Daoy (cell line): Measurements from ENCODE around the gene ART5. TPM values are rescaled to one million over a fixed set of nuclear protein-coding genes. Genes with fewer than 3 reads are reported as not detected.
"Not testable (repeated sequence)": the region's sequence is repeated elsewhere in the genome, so short reads cannot be mapped to it uniquely, and the experiment has no call there.

Experiments used
- DNase-seq: peaks from one replicate; pipeline ENCODE4 v3.0.0-alpha.2; 2015; ENCODE audit warnings: low read depth
- total RNA-seq: library from RNA; depleted of rRNA; stranded (reverse); fragments of >200 nt; shearing (Covaris generic); gene quantifications from 2 replicates; pipeline ENCODE4 v1.2.3, GENCODE V29; 2014; rRNA removed

The ART5 gene
- total RNA-seq, 1 experiment from 2014 or later, result 0.46 TPM

DNA sequence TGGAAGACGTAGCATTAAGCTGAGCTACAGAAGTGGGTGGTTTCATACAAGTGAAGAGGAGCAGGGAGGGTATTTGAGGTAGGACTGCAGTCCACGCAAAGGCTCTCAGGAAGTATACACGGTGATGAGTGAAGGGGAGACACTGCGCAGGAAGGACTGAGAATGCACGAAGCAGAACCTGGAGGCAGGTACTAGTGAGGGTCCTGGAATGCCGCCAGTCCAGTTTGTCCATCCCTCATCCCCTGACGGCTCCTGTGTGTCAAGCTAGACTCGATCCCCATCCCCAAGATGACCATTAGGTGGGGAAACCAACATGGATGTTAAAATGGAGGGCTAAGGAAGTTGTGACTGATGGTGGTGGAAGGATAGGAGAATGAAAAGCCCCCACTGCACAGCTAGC, 23.8 kb downstream of the ART5 start:
- no peak for DNase-seq

DNA sequence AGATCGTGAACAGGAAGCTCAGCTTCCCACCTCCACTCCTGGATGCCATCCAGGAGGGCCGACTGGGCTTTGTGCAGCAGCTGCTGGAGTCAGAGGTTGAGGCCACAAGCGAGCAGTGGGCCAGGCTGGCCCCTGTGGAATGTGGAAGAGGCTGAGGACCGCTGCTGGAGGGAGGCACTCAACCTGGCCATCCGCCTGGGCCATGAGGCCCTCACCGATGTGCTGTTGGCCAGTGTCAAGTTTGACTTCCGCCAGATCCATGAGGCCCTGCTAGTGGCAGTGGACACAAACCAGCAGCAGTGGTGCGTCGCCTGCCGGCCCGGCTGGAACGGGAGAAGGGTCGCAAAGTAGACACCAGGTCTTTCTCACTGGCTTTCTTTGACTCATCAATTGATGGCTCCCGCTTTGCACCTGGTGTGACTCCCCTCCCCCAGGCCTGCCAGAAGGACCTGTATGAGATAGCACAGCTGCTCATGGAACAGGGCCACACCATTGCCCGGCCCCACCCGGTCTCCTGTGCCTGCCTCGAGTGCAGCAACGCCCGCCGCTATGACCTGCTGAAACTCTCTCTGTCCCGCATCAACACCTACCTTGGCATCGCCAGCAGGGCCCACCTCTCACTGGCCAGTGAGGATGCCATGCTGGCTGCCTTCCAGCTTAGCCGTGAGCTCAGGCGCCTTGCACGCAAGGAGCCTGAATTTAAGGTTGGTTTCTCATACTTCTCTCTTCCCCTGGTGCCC, 24.9 kb downstream of the ART5 start:
- no peak for DNase-seq

DNA sequence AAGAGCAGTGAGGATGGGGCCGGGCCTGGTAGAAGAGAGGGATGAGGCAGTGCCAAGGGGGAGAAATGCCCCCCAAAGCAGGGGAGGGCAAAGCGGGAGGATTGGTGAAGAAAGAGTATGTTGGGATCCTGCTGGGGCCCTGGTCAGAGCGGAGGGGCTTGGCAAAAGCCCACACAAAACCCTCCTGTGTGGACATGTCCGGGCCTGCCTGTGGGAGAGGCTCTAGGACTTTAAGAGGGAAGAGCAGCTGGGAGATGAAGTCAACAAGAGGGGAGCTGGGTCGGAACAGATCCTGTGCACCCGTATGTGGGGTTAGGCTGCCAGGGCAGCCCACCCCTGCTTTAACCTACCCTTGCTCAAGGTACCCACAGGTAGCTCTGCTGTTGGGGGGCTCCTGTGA, 25.8 kb downstream of the ART5 start:
- DNase-seq, result no peak

DNA sequence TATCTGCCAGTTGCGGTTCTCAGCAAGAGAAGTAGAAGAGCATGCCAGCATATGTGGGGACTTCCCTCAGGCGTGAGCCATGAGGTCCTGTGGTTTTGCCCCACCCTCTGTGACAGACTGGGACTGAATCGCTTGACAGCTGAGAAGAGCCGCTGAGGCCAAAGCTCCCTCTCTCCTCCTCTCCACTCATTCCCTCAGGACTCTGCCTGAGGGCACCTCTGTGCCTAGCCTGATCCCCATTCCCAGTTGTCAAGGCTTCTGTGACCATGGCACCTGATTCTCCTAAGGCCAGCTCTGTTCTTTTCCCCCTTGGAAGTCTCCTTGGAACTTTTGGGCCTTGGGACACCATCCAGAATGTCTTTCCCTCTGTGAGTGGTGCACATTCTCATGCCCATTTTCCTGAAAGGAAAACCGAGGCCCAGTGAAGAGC, 27.0 kb downstream of the ART5 start:
- peak; percentile 51 for DNase-seq

DNA sequence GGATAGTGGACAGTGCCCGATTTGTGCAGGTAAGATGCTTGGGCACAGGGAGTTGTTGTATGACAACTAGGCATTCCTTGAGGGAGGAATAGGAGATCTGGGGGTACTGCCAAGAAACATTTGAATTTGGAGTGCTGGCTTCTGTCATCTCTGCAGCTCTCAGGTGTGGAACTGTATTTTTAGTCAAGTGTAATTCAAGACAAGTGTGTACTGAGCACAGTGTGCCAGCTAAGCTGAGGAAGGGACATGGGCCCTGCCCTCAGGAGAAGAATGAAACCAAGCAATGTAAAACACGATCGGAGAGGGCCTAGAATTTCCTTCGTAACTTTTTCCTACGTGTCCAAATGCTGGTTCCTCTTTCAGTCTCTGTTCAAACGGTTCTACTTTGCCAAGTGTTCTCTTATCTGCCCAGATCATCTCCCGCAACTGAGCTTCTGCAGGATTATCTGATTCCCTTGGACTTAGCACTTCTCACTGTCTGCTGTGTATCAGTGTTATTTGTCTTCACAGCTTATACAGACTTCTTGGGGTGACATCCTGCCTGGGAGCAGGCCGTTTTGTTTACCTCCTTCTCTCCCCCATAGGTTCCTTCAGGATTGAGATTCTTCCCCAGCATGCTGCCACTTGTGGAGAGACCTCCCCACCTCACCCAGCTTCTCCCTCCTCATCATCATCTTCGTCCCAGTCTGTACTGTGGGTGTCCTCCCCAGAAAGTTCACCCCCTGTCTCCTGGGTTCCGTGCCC, 27.6 kb downstream of the ART5 start:
- DNase-seq, result no peak

DNA sequence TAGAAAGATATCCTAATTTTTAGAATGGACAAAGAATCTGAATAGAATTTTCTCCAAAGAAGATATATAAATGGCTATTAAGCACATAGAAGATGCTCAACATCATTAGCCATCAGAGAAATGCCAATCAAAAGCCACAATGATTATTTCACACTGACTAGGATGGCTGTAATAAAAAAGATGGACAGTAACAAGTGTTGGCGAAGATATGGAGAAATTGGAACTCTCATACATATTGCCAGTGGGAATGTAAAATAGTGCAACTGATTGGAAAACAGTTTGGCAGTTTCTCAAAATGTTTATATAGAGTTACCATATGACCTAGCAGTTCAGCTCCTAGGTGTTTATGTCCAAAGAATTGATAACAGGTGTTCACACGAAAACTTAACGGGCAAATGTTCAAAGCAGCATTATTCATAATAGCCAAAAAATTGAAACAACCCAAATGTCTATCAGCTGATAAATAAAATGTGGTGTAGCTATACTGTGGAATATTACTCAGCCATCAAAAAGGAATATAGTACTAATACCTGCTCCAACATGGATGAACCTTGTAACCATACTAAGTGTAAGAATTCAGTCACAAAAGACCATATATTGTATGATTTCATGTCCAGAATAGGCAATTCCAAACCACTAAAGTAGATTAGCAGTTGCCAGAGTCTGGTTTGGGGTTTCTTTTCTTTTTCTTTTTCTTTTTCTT, 29.7 kb downstream of the ART5 start:
- no peak for DNase-seq

DNA sequence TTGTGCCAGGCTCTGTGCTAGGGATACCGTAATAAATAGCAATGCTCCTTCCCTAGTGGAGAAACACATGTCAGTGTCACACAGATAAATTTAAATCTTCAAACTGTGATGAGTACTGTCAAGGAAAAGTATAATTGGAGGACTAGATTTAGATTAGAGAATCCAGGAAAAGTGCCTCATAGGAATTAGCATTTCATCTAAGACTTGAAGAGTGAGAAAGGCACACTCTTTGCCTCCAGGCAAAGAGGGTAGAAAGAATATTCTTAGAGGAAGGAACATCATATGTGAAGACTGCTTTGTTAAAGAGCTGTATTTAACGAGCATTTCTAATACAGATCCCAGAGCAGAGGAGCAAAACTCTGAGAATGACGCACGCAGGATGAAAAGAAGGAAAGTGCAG, 30.9 kb downstream of the ART5 start:
- no peak for DNase-seq

DNA sequence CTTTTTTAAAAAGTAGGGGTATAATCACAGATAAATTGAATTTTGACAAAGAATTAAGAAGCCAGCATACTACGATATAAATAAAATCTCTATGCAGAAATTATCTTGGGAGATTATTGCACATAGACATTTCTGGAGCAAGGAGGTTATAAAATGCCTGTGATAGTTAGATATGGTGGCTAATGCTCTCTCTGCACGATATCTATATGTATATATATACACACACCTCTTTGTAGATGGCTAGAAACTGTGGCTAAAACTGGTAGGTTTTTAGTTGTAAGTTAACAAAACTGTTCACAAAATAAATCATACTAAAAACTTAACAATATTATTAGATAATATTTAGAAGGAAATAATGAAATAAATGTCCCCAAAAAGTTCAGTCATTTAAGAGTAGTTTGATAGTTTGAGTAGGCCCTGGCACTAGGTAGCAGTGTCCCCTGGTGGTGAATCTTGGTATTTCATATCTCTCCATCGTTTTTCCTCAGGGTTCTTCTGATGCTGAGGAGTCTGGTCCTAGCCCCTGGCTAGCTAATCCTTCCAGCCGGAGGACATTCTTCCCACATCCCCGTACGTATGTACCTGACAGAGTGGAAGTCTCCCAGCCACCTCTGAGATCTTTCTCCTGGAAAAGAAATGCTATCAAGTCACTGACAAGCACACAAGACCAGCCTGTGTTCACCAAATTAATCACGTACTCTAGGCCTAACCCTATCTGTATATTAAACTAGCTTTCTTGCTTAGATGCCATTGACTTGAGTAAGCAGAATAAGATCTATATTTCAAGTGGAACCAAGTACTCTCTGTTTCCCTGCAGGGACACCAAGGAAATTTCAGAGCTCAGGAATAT, 32.2 kb downstream of the ART5 start:
- DNase-seq, result peak; percentile 30

DNA sequence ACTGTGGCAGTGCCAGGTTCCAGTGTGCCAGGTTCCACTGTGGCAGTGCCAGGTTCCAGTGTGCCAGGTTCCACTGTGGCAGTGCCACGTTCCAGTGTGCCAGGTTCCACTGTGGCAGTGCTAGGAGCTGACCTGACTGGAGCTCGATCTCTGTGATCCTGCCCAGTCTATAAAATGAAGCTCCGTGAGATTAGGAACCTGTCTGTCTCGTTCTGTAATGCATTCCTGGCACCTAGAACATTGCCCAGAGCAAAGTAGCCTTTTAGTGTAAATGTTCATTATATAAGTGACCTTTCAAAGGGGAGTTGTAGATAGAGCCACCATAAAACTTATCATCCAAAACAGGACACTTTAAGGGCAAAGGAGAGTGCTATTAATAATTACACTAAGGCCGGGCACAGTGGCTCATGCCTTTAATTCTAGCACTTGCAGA, 36.0 kb downstream of the ART5 start:
- DNase-seq, result no peak

DNA sequence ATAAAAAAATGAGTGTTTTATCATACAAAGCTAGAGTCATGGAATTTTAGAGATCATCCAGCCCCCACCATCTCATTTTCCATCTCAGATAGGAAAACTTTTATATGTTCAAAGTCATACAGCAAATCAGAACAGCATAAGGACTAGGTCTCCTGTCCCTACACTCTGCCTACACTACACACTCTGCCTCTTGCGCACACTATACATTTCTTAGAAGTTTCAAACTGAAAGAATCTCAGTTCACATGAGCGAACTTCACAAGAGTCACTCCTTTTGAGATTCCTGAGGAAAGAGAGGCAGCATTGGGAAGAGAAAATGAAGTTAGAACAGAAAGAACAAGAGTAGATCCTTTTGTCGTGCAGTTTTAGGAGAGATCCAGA, 36.5 kb downstream of the ART5 start:
- no peak for DNase-seq

DNA sequence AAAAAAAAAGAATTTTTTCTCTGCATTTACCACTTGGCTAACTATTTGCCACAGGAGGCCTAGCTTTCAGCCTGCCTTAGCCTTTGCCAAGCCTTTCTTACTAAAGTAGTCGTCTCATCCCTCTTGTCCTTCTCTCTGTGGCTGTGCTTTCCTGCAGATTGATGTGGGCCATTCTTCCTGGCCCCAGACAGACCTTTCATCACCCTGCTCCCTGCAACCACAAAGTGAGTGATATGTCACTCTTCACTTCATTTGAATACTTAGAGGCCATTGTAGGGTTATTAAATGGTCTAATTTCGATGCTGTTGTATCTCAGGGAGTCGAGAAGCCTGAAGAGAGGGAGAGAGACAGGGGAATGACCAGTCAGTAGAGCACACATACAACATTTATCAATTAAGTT, 37.6 kb downstream of the ART5 start:
- DNase-seq, result no peak

DNA sequence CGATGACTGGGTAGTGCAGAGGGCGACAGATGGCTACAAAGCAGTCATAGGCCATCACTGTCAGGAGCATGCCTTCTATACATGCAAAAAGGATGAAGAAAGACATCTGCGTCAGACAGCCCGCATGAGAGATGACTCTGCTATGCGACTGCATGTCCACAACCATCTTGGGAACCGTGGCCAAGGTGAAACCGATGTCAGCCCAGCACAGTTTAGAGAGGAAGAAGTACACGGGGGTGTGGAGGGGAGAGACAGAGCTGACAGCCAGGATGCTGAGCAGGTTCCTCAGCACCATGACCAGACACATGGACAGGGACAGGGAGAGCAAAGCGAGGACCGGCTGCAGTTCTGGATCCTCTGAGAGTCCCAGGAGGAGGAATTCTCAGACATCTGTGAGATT, 41.6 kb downstream of the ART5 start:
- DNase-seq, result not testable (repeated sequence)

DNA sequence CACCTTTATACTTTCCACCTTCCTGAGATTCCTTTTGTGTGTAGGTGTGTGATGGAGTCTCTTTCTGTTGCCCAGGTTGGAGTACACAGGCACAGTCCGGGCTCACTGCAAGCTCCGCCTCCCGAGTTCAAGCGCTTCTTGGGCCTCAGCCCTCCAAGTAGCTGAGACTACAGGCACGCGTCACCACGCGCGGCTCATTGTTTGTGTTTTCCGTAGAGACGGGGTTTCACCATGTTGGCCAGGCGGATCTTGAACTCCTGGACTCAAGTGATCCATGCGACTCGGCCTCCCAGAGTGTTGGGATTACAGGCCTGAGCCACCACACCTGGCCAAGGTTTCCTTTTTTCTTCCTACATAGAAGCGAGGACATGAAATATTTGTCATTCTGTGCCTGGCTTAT, 44.0 kb downstream of the ART5 start:
- DNase-seq, result not testable (repeated sequence)

DNA sequence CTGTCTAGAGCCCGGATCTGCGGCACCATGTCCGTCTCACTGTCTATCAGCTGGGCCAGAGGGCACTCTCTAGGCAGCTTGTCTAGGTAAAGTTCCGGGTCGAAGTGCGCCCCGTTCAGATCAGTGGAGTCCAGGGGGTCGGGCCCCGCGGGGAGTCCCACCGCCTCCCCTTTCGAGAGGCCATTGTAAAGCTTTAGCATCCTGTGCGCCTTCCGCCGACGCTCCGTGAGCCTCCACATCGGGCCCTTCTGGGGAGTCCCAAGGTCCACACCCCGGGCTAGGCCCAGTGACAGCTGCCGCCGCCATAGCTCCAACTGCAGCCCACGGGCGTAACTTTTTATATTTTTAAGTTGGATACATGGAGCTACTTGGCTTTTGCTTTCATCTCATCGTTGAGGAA, 50.5 kb downstream of the ART5 start:
- DNase-seq, result not testable (repeated sequence)

DNA sequence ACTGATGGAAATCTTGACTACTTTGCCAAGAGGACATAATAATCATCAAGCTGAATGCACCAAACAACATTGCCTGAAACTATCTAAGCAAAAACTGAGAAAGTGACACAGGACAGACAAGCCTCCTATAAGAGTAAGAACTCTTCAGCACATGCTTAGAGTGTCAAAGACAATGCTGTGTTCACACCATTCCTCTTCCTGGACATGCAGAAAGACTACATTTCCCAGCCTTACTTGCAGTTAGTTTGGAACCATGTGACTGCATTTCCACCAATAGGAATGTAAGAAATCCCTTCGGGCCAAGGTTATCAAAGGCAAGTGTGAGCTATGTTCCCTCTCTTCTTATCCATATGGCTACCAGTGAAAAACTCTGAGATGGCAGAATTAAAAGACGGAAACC, 51.6 kb downstream of the ART5 start:
- not testable (repeated sequence) for DNase-seq

DNA sequence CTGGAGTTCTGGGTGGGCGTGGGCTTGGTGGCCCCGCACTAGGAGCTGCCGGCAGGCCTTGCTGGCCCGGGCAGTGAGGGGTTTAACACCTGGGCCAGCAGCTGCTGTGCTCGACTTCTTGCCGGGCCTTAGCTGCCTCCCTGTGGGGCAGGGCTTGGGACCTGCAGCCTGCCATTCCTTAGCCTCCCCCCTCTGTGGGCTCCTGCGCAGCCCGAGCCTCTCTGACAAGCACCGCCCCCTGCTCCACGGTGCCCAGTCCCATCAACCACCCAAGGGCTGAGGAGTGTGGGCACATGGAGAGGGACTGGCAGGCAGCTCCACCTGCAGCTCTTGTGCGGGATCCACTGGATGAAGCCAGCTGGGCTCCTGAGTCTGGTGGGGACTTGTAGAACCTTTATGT, 53.0 kb downstream of the ART5 start:
- DNase-seq, result not testable (repeated sequence)

Other genes with a start within 250 kb of the ART5 start
- gene ART1, start 3.1 kb upstream of the ART5 start, total RNA-seq, result not detected in 2 replicates
- gene CHRNA10, start 29.4 kb upstream of the ART5 start, total RNA-seq, result 0.27 and 0.86 TPM in 2 replicates
- 76.7 and 79.0 TPM in 2 replicates for gene NUP98, start 155.6 kb upstream of the ART5 start, total RNA-seq
- gene PGAP2, start 166.6 kb upstream of the ART5 start, total RNA-seq, result 6.8 and 14.5 TPM in 2 replicates
- 13.4 and 17.3 TPM in 2 replicates for gene RHOG, start 199.0 kb upstream of the ART5 start, total RNA-seq
- gene STIM1, start 213.7 kb upstream of the ART5 start, total RNA-seq, result 7.7 and 13.5 TPM in 2 replicates